NCI-H2081 (cell line): Measurements from ENCODE around the gene SPOCK1.

ENCODE experiments used
- DNase-seq, 2 experiments: peaks; one replicate each; lab custom pipeline; 2025; lab: John Stamatoyannopoulos, UW

SPOCK1 gene

GRCh38 chr5:137292461-137293027, 206.6 kb downstream of the SPOCK1 start:
- peak in 1 of 2 experiments; percentile 53 for DNase-seq

DNA sequence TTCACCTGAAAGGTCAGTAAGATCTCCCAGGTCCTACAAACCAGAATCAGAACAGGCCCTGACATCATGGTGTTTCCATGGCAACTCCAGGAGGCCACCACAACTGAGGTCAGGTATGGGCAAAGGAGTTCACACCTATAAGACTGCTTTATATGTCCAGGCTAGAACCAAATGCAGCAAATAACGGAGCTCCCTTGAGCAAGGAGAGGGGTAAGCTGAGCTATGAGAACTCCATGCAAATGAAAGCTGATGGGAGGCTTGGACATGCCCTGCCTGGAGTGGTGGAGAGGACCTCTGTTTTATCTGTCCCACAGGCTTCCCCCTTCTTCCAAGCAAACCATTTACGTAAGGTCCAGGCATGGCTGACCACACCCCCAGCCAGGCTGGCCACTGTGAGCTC, 207.7 kb downstream of the SPOCK1 start:
- no peak for DNase-seq

DNA sequence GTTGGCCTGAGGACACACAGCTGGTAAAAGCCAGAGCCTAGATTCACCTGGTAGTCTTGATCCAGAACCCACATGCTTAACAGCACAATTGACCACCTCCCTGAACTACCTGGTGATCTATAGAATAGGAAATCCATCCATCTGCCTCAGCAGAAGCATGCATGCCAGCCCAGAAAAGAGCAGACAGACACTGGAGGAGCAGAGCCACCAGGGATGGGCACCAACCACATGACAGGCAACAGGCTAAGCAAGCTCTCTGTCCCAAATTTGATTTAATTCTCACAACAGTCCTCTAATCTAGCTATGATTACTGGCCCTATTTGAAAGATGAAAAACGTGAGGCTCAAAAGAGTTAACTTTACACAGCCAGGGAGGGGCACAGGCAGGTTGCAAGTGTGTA, 208.1 kb downstream of the SPOCK1 start:
- DNase-seq: no peak

GRCh38 chr5:137290373-137290772, 208.8 kb downstream of the SPOCK1 start:
- no peak for DNase-seq

- DNase-seq: no peak
These were observed 209.3 kb downstream of the SPOCK1 start for GRCh38 chr5:137289856-137290255.

GRCh38 chr5:137287569-137287968, 211.6 kb downstream of the SPOCK1 start:
- no peak for DNase-seq

- no peak for DNase-seq
These were observed 213.0 kb downstream of the SPOCK1 start for GRCh38 chr5:137286025-137286610.

- no peak for DNase-seq
These were observed 215.3 kb downstream of the SPOCK1 start for GRCh38 chr5:137283801-137284200.

GRCh38 chr5:137282216-137282615, 216.9 kb downstream of the SPOCK1 start:
- no peak for DNase-seq

- no peak for DNase-seq
These were observed 217.9 kb downstream of the SPOCK1 start for GRCh38 chr5:137281201-137281600.

DNA sequence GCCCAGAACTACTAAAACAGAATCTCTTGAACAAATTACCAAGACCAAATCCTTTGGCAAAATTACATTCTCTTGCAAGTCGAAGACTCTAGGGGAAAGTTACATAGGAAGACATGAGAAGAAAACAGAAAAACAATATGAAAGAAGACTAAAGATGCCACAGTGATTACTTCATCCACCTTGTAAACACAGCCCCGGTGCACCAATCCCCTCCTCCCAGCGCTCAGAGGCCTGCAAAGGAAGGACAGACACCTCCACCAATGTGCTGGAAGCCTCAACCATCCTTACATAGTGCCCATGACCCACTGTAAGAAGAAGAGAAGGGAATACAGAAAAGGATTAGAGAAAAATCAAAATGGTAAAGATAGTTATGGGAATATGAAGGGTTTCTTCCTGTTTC, 218.5 kb downstream of the SPOCK1 start:
- no peak for DNase-seq

DNA sequence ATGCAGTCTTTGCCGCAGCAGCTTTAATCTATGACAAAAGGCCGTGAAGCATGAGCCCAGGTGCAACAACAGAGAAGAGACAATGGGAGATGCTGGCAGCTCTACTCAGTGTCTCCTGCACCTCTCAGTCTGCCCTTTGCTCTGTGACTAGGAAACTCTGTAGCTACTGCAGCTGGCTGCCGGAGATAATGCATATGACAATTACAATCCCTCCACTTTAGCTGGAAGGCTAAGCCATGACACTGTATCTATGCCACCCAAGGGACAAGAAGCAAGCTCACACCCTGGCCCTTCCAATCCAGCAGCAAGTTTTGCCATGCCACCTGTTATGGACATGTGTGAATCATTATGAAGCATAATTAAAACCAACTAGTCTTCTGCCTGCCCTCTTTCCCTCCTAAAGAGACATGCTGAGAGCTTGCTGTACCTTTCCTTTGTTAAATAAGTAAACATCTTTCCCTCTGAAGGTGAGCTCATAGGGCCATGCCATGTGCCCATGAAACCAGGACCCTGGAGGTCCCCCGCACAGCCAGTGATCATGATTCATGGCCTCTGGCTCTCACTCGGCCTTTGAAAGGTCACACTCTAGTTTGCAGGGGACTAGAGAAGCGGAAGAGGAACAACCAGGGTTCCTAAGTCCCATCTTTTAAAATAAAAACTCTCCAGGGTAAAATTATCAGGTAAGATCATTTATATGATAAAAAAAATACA, 219.4 kb downstream of the SPOCK1 start:
- DNase-seq: peak in 1 of 2 experiments; percentile 23

DNA sequence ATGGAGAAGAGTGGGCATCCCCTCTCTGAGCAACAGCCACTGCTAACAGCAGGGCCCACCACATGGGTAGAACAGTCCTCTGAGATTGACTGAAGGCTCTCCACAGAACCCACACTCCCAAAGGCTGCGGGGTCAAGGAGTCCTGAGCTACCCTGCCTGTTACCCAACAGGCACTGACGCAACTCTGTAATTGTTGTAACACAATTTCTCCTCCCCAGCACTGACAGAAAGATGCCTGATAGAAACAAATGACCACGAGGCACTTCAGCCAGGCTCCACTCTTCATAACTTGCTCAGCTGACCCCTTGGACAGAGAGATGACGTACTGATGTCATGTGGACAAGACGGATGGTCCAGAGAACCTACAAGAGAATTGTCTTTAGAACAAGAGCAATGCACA, 220.7 kb downstream of the SPOCK1 start:
- no peak for DNase-seq

GRCh38 chr5:137275083-137275482, 224.0 kb downstream of the SPOCK1 start:
- DNase-seq: peak in 1 of 2 experiments; percentile 3

- DNase-seq: no peak
These were observed 225.6 kb downstream of the SPOCK1 start for GRCh38 chr5:137273511-137273910.

DNA sequence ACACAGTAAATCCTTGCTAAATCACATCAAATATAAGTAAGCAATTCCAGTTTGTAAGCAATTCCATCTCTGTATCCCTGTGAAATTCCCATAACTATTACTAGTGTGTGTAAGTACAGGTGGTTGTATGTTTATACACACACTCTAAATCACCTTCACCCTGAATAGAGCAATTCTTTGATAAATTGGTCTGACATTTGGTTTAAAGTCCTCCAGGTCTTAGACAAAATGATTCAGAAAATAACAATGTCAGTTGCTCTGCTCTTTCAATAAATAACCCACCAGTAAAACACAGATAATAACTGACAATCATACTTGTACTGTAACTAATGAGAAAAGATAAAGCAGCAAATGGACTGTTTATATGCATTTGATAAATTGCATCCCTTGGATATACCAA, 226.3 kb downstream of the SPOCK1 start:
- DNase-seq: no peak

- no peak for DNase-seq
These were observed 229.2 kb downstream of the SPOCK1 start for GRCh38 chr5:137269946-137270345.

GRCh38 chr5:137269274-137269673, 229.9 kb downstream of the SPOCK1 start:
- no peak for DNase-seq

GRCh38 chr5:137268646-137269045, 230.5 kb downstream of the SPOCK1 start:
- DNase-seq: no peak

DNA sequence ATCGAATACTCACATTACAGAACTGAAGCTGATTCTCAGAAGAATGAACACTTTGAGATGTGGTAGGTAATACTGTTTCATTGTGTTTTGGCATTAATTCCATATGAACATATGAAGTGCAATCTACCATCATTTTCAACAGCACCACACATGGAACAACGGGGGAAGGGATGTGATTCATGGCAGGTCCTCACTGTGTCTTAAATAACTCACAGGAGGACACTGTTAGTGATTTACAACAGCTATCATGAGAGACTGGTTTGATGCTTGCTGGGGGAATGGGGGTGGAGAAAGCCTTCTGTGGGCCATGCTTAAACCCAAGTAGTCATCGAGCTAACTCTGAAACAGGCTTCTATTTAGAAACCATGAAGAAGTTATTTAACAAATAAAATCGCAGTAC, 232.9 kb downstream of the SPOCK1 start:
- no peak for DNase-seq

- DNase-seq: no peak
These were observed 233.7 kb downstream of the SPOCK1 start for GRCh38 chr5:137265457-137265856.

DNA sequence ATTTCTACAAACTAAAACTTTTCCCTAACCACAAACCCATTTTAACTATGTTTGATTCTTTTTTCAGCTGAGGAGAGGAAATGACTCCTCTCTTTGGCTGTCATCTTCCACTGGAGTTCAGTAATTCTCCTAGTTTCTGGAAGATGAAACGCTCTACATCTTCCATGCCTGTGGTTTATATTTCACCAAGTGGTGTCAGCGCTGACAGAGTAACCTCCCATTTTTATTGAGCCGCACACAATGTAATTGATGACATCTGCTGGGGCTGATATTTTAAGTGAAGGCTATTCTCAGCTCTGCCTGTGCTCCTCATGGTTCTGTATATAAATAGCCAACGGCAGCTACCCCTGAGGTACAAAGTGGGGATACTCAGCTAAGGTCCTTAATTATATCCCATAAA, 234.6 kb downstream of the SPOCK1 start:
- no peak for DNase-seq

DNA sequence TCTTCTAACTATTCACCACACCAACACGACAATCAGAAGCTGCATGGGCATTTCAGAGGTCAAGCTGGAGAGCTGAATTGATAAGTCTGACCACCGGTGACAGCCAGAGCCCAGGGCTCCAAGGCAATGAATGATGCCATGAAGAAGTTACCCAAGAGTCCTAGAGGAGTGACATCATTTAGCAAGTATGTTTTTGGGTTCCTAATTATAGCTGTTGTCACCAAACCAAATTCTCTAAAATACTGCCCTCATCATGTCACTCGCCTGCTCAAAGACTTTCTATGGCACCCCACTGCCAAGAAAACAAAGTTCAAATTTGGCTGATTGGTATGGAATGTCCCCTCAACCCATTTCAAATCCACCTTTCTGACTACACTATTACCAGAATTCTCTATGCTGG, 235.1 kb downstream of the SPOCK1 start:
- no peak for DNase-seq
